Endodermal cell (in vitro differentiated cells): ENCODE measurements around the gene GCAT. TPM values are rescaled to one million over a fixed set of nuclear protein-coding genes. Genes with fewer than 3 reads are reported as not detected.

Source experiments
- DNase-seq: peaks from one replicate; pipeline ENCODE4 v3.0.0-alpha.2; 2017
- H3K27ac ChIP-seq: 2 replicates; pipeline ENCODE4 v1.5.1; 2013; ENCODE audit warnings: mild to moderate bottlenecking, low read depth, low read length, moderate library complexity
- H3K27me3 ChIP-seq: 2 replicates; pipeline ENCODE4 v1.6.1; 2013; ENCODE audit warnings: mild to moderate bottlenecking, low read length, moderate library complexity; ENCODE audit not compliant: insufficient read depth, control insufficient read depth, poor library complexity, severe bottlenecking
- H3K36me3 ChIP-seq: 2 replicates; pipeline ENCODE4 v1.7.0; 2013; ENCODE audit warnings: mild to moderate bottlenecking, low read length, moderate library complexity; ENCODE audit not compliant: control insufficient read depth, insufficient read depth
- H3K4me1 ChIP-seq: one replicate; pipeline ENCODE4 v1.7.0; 2013; ENCODE audit warnings: low read length; ENCODE audit not compliant: control insufficient read depth, insufficient read depth
- H3K4me3 ChIP-seq: 2 replicates; pipeline ENCODE4 v1.5.1; 2013; ENCODE audit warnings: mild to moderate bottlenecking, low read length, moderate library complexity
- H3K9ac ChIP-seq: 2 replicates; pipeline ENCODE4 v1.6.1; 2013; ENCODE audit warnings: mild to moderate bottlenecking, low read length, moderate library complexity; ENCODE audit not compliant: poor library complexity, severe bottlenecking; ENCODE audit errors: extremely low read depth
- H3K9me3 ChIP-seq: 2 replicates; pipeline ENCODE4 v1.6.1; 2013; ENCODE audit warnings: mild to moderate bottlenecking, low read length, moderate library complexity; ENCODE audit not compliant: control insufficient read depth
- H3K27ac Mint-ChIP-seq: 2 replicates; pipeline ENCODE4 v1.8.0; 2020; ENCODE audit warnings: mixed read lengths
- H3K27me3 Mint-ChIP-seq: 2 replicates; pipeline ENCODE4 v1.8.0; 2021; ENCODE audit warnings: mild to moderate bottlenecking, mixed read lengths; ENCODE audit not compliant: insufficient read depth
- H3K36me3 Mint-ChIP-seq: 2 replicates; pipeline ENCODE4 v1.8.0; 2020; ENCODE audit warnings: low read depth, mixed read lengths
- H3K4me1 Mint-ChIP-seq: 2 replicates; pipeline ENCODE4 v1.8.0; 2020; ENCODE audit warnings: mixed read lengths
- H3K4me3 Mint-ChIP-seq: 2 replicates; pipeline ENCODE4 v1.8.0; 2020; ENCODE audit warnings: mild to moderate bottlenecking, moderate library complexity, mixed read lengths
- H3K9me3 Mint-ChIP-seq: 2 replicates; pipeline ENCODE4 v1.8.0; 2020; ENCODE audit warnings: mild to moderate bottlenecking, mixed read lengths
- CTCF ChIP-seq: fragments of 200-600 bp; sonication (generic); conservative IDR thresholded peaks from 2 replicates; pipeline ENCODE4 v1.5.0; 2021; ENCODE audit warnings: antibody characterized with exemption, mild to moderate bottlenecking
- WGBS, 2 experiments: methylation state at CpG; one replicate each; pipeline versions ENCODE4 v1.1.5 to v1.1.7; 2013; ENCODE audit warnings: missing lambda C conversion rate in 2 of 2, mixed read lengths in 1 of 2; ENCODE audit not compliant: insufficient coverage in 1 of 2, insufficient read length in 1 of 2; 5-methylcytosine and 5-hydroxymethylcytosine counted together
- total RNA-seq, 2 donors: library from RNA; stranded (reverse); fragmentation: NEBNext Ultra II Directional in 1 of 2; extraction: Animal tissue kit (Norgen Biotek cat#: 25700) in 1 of 2; gene quantifications; 2 replicates in 1 of 2; 3 replicates in 1 of 2; pipeline ENCODE4 v1.2.1, GENCODE V29; 2021

GCAT gene
- total RNA-seq, 2 donors from 2014 or later = 22.2 to 26.2 TPM

- H3K36me3 Mint-ChIP-seq = no peaks in the 10 kb centered on the region
- H3K9me3 Mint-ChIP-seq = peaks cover 16% of the 10 kb centered on the region
- H3K4me3 Mint-ChIP-seq = no peak overlapping the region
- H3K27me3 Mint-ChIP-seq = peaks cover 9% of the 10 kb centered on the region
- H3K4me1 ChIP-seq = no peaks in the 10 kb centered on the region
- H3K4me1 Mint-ChIP-seq = peaks cover 8% of the 10 kb centered on the region
- no peaks in the 10 kb centered on the region for H3K9me3 ChIP-seq
- no peak overlapping the region for H3K27ac ChIP-seq
- no peaks in the 10 kb centered on the region for H3K27me3 ChIP-seq
- 82% methylated on average over 10 to 11 of the region's 11 CpGs for WGBS, 2 experiments
- no peak for TF ChIP-seq CTCF
- H3K4me3 ChIP-seq = no peak overlapping the region
- no peaks in the 10 kb centered on the region for H3K36me3 ChIP-seq
- no peak for DNase-seq
- no peak overlapping the region for H3K9ac ChIP-seq
- H3K27ac Mint-ChIP-seq = no peak overlapping the region
These were observed 22.8 kb upstream of the GCAT start for GRCh38 chr22:37784829-37785495.

GRCh38 chr22:37790234-37790633 lies 17.5 kb upstream of the GCAT start:
- Histone ChIP-seq H3K4me1 (no peaks in the 10 kb centered on the region), H3K9me3 (no peaks in the 10 kb centered on the region), H3K36me3 (no peaks in the 10 kb centered on the region), H3K27ac (no peak overlapping the region), H3K4me3 (no peak overlapping the region), H3K27me3 (no peaks in the 10 kb centered on the region), H3K9ac (no peak overlapping the region)
- H3K27me3 Mint-ChIP-seq = peaks cover 8% of the 10 kb centered on the region
- H3K4me1 Mint-ChIP-seq = no peaks in the 10 kb centered on the region
- H3K36me3 Mint-ChIP-seq = no peaks in the 10 kb centered on the region
- no peak for DNase-seq
- H3K9me3 Mint-ChIP-seq = peaks cover 16% of the 10 kb centered on the region
- no peak overlapping the region for H3K4me3 Mint-ChIP-seq
- WGBS, 2 experiments = 69 to 75% methylated on average over 2 of the region's 2 CpGs
- TF ChIP-seq CTCF = no peak
- no peak overlapping the region for H3K27ac Mint-ChIP-seq

GRCh38 chr22:37792494-37792893 lies 15.2 kb upstream of the GCAT start:
- Mint-ChIP-seq H3K4me1 (no peaks in the 10 kb centered on the region), H3K4me3 (no peak overlapping the region), H3K36me3 (no peaks in the 10 kb centered on the region), H3K9me3 (peaks cover 1% of the 10 kb centered on the region), H3K27me3 (peaks cover 10% of the 10 kb centered on the region), H3K27ac (no peak overlapping the region)
- no peak overlapping the region for H3K4me3 ChIP-seq
- no peaks in the 10 kb centered on the region for H3K27me3 ChIP-seq
- 83% methylated on average over 5 of the region's 6 CpGs; no CpG with 5 or more reads in 1 of the 2 experiments for WGBS, 2 experiments
- DNase-seq = no peak
- H3K36me3 ChIP-seq = no peaks in the 10 kb centered on the region
- H3K9me3 ChIP-seq = no peaks in the 10 kb centered on the region
- H3K9ac ChIP-seq = no peak overlapping the region
- H3K27ac ChIP-seq = no peak overlapping the region
- TF ChIP-seq CTCF = no peak
- no peaks in the 10 kb centered on the region for H3K4me1 ChIP-seq
